ENCODE results near the gene PSG11. TPM values are rescaled to one million over a fixed set of nuclear protein-coding genes. Genes with fewer than 3 reads are reported as not detected.
"Not testable (repeated sequence)": the region's sequence is repeated elsewhere in the genome, so short reads cannot be mapped to it uniquely, and the experiment has no call there.

The PSG11 gene
- 0.10 TPM for total RNA-seq

GRCh38 chr19:43026369-43026768 lies at the start of gene PSG11:
Gene PSG11 (minus strand): TSS chr19:43026469. CDS start chr19:43026372, 97 bp downstream.
- DNase-seq, result not testable (repeated sequence)

DNA sequence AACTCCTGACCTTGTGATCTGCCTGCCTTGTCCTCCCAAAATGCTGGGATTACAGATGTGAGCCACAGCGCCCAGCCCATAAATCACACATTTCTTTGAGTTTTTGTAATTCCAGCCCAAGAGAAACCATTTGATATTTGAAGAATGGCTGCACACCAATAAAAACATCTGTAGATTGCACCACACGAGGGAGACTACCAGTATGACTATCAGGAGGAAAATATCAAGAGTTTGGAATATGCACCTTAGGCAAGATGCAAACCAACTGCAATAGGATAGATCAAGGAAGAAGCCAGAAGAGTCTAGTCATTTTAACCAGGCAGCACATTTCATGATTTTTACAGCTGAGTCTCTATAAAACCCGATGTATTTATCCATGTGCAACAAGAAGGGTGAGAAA lies 36.1 kb upstream of the PSG11 start:
- DNase-seq, result not testable (repeated sequence)

- DNase-seq, result not testable (repeated sequence)
Measured at GRCh38 chr19:43061326-43061725, 35.1 kb upstream of the PSG11 start.

- not testable (repeated sequence) for DNase-seq
Measured at GRCh38 chr19:43060254-43060653, 34.0 kb upstream of the PSG11 start.

DNA sequence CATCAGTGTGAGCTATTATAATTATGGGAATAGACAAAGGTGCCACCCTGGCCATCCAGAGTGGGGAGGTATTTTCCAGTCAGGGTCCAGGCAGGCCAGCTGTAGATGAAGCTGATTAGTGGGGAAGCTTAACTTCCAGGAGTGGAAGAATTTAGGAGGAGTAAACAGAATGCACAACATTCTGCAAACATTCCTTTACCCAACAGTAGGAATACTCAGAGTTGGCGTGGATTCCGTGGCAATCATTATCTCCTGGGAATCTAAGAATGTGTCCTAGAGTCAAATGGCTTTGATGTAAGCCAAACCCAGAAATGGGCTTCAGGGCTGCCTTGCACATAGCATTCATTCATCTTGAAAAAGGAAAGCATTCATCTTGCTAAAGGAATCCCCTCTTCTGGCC lies 33.2 kb upstream of the PSG11 start:
- DNase-seq, result not testable (repeated sequence)

DNA sequence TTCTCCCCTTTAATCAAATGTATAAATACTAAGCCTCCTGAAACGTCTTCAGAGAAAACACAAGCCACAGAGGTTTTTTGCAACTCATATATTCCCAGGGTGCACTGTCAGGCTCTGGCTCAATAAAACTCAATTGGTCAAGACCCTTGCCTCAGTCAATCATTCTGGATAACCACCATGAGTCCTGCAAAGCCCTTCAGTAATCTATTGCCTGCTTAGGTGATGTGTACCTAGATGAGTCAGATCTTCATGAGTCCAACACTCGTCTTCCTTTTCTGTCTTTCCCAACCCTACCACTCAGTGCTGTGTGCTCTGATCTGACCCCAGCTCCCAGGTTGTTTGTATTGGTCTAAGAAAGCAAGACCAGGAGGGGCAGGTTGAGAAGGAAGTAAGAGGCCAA lies 32.2 kb upstream of the PSG11 start:
- not testable (repeated sequence) for DNase-seq

DNA sequence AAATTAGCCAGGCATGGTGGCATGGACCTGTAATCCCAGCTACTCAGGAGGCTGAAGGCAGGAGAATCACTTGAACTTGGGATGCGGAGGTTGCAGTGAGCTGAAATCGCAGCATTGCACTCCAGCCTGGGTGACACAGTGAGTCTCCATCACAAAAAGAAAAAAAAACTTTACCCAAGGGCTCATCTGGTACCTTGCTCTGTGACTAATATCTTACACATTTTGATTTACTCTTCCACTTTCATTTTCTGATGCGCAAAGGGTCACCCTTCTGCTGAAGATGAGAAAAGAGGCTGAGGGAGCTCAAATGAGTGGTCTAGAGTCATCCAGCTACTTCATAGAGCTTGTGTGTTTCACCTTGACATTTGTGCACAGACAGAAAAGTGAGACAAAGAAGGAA lies 21.7 kb upstream of the PSG11 start:
- not testable (repeated sequence) for DNase-seq

DNA sequence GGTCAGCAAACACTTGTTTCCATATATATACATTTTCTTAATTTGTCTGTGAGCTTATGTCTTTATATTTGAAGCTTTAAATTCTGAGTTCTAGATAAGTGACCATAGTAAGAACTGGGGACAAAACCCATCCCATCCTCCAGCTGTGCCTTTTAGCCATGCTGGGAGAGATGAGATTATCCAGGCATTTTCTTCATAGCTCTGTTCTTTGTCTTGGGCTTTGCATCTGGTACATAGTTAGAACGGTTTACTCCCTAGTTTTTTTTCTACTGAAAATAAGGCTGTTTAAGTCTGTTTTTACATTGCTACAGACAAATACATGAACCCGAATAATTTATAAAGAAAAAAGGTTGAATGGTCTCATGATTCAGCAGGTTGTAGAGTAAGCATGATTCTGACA lies 20.3 kb upstream of the PSG11 start:
- DNase-seq, result not testable (repeated sequence)

- DNase-seq, result not testable (repeated sequence)
Measured at GRCh38 chr19:43043492-43044180, 17.4 kb upstream of the PSG11 start.

DNA sequence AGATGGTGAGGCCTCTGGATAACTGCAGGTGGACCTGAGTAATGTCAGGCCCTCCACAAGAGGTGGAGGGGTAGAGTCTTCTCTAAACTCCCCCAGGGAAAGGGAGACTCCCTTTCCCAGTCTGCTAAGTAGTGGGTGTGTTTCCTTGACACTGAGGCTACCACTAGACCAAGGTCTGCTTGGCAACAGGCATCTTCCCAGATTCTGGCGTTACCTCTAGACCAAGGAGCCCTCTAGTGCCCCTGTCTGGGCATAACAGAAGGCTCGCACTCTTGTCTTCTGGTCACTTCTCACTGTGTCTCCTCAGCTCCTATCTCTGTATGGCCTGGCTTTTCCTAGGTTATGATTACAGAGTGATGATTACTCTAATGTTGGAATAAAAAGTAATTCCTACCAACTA lies 5.4 kb upstream of the PSG11 start:
- DNase-seq, result not testable (repeated sequence)

GRCh38 chr19:43028866-43029265 lies 2.6 kb upstream of the PSG11 start:
- DNase-seq, result no peak

- DNase-seq, result not testable (repeated sequence)
Measured at GRCh38 chr19:43027985-43028384, 1.7 kb upstream of the PSG11 start.

- not testable (repeated sequence) for DNase-seq
Measured at GRCh38 chr19:43027061-43027460, 792 bp upstream of the PSG11 start.

DNA sequence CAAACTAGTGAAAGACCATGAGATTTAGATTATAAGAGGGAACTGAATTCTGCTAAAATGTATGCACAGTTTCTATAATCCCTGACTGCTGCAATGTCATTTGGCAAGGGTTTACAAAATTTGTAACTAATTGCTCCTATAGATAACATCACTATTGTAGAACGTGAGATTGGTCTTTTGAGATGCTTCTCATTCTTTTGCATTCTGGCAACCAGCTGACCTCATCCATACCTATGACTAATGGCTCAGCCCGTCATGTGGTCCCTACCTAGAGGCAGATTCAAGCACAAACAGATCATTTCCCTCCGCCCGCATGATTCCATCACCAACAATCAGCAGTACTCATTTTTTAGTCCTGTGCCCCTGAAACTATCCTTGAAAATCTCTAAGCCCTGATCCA lies 4.2 kb downstream of the PSG11 start:
- DNase-seq, result not testable (repeated sequence)

DNA sequence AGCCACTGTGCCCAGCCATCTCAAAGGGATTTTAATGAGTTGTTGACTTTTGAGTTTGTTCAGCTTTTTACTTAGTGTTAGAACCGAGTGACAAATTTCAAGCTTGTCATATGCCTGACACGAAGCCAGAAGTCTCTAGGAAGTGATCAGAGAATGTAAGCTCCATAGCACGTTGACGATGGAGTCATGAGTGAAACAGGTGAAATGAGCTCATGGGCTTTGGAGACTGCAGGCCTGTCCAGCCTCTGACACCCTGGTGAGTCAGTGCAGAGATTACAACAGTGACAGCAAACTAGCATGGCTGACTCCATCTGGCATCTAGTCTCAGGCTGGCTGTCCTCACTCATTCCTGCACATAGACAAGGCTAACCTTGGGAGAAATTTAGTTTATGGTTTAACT lies 4.6 kb downstream of the PSG11 start:
- not testable (repeated sequence) for DNase-seq

- DNase-seq, result not testable (repeated sequence)
Measured at GRCh38 chr19:43019588-43019987, 6.7 kb downstream of the PSG11 start.

GRCh38 chr19:43005841-43006240 lies 20.4 kb downstream of the PSG11 start:
- DNase-seq, result not testable (repeated sequence)

DNA sequence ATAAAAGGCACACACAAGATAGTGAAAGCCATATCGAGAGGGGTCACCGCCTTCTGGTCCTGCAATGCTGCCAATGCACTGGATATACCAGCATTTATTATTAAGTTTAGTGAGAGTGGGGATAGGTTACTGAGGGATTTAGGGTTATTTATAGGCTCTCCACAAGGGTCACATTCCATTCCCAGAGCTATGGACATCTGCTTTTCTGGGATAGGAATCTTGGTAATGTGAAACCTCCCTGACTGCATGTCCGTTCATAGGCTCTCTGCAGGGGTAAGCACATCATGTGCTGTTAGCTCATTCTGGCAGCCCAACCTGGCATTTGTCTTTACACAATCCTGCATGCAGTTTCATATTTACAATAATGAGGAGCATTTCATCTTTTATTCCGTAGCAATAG lies 21.4 kb downstream of the PSG11 start:
- DNase-seq, result not testable (repeated sequence)

DNA sequence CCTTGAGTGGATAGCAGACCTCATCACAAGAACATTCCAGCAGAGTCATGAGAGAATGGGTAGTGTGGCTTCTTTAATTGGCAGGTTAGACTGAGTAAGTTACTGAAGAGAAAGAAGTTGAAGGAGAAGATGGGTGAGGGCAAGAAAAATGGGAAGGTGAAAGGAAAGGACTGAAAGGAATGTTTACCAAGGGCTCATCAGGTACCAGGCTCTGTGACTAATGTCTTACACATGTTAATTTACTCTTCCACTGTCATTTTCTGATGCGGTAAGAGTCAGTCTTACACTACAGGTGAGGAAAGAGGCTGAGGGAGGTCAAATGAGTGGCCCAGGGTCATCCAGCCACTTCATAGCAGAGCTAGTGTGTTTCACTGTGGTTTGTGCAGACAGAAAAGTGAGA lies 22.6 kb downstream of the PSG11 start:
- DNase-seq, result not testable (repeated sequence)

DNA sequence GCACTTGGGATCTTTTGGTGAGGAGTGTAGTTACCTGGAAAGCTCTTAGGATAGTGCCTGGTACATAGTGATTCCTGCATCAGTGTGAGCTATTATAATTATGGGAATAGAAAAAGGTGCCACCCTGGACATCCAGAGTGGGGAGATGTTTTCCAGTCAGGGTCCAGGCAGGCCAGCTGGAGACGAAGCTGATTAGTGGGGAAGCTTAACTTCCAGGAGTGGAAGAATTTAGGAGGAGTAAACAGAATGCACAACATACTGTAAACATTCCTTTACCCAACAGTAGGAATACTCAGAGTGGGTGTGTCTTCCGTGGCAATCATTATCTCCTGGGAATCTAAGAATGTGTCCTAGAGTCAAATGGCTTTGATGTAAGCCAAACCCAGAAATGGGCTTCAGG lies 23.3 kb downstream of the PSG11 start:
- not testable (repeated sequence) for DNase-seq

GRCh38 chr19:42996161-42996560 lies 30.1 kb downstream of the PSG11 start:
- DNase-seq, result not testable (repeated sequence)

GRCh38 chr19:42992029-42992604 lies 34.2 kb downstream of the PSG11 start:
- DNase-seq, result not testable (repeated sequence)

DNA sequence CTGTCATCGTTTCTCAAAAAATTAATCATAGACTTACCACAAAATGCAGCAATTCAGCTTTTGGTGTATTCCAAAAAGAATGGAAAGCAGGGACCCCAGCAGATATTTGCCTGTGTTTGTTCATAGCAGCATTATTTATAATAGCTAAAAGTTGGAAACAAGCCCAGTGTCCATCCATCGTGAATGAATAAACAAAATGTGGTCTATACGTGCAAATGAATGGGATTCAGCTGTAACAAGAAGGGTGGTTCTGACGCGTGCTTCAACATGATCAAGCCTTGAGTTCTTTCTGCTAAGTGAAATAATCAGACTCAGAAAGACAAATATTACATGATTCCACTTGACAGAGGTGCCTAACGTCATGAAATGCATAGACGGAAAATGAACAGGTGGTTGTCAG lies 36.4 kb downstream of the PSG11 start:
- DNase-seq, result no peak

DNA sequence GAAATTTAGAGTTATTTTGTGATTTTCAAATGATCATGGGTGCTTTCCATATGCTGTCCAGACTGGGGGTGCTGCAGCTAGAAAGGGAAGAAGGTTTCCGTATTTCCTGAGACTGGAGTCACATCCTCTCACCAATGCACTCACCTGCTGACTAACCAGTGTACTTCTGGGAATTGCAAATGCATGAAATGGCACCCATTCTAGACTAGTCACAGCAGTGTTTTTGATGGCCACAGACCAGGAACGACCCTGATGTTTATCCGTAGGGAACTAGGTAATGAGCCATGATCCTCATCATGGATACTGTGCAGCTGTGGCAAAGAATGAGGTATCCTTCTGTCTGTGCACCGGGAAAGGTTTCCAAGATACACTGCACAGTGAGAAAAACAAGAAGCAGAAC lies 37.1 kb downstream of the PSG11 start:
- not testable (repeated sequence) for DNase-seq
